Upper lobe of left lung (tissue), 6 donors: ENCODE measurements around the gene HOXA4. TPM values are rescaled to one million over a fixed set of nuclear protein-coding genes. Genes with fewer than 3 reads are reported as not detected.

Experiments
- ATAC-seq, 2 donors: fragments of 200-7000 bp; cut with Tn5 transposase; one replicate each; pipeline ENCODE4 v1.9.1; 2022; ENCODE audit warnings: mild to moderate bottlenecking in 2 of 2, moderate library complexity in 2 of 2; ENCODE audit not compliant: low FRiP score in 2 of 2
- DNase-seq, 2 donors: peaks; one replicate each; pipeline ENCODE4 v3.0.0-alpha.2; 2019 to 2020
- H3K27ac ChIP-seq, 4 donors: fragments of 200-600 bp; sonication (generic); one replicate each; pipeline ENCODE4 v1.5.1; 2016 to 2019
- H3K27me3 ChIP-seq, 4 donors: fragments of 200-600 bp; sonication (generic); one replicate each; pipeline ENCODE4 v1.5.1; 2017 to 2019
- H3K36me3 ChIP-seq, 4 donors: fragments of 200-600 bp; sonication (generic); one replicate each; pipeline ENCODE4 v1.5.1; 2016 to 2019
- H3K4me1 ChIP-seq, 4 donors: fragments of 200-600 bp; sonication (generic); one replicate each; pipeline ENCODE4 v1.5.1; 2018 to 2019
- H3K4me3 ChIP-seq, 4 donors: fragments of 200-600 bp; sonication (generic); one replicate each; pipeline ENCODE4 v1.5.1; 2017 to 2019; ENCODE audit warnings: mild to moderate bottlenecking in 2 of 4, moderate library complexity in 1 of 4
- H3K9me3 ChIP-seq, 4 donors: fragments of 200-600 bp; sonication (generic); one replicate each; pipeline ENCODE4 v1.5.1; 2018 to 2019
- CTCF ChIP-seq, 6 experiments: fragments of 450-650 bp in 4 of 6; fragments of 200-600 bp in 2 of 6; sonication (generic) in 2 of 6; IDR thresholded peaks; one replicate each; pipeline ENCODE4 v1.5.1; 2016 to 2019; ENCODE audit warnings: antibody characterized with exemption in 6 of 6
- EP300 ChIP-seq, 4 donors: sonication (generic); formaldehyde crosslinking; IDR thresholded peaks; one replicate each; pipeline ENCODE4 v1.5.1; 2017; ENCODE audit warnings: antibody characterized with exemption in 4 of 4, control low read depth in 2 of 4
- POLR2A ChIP-seq, 4 donors: fragments of 450-650 bp; IDR thresholded peaks; one replicate each; pipeline ENCODE4 v1.5.1; 2016 to 2017; ENCODE audit warnings: antibody characterized with exemption in 4 of 4, mild to moderate bottlenecking in 2 of 4
- POLR2AphosphoS5 ChIP-seq, 2 donors: sonication (generic); formaldehyde crosslinking; IDR thresholded peaks; one replicate each; pipeline ENCODE4 v1.5.1; 2017; ENCODE audit warnings: antibody characterized with exemption in 2 of 2
- WGBS, 2 donors: methylation state at CpG; one replicate each; pipeline ENCODE4 v1.1.5; 2017 to 2018; 5-methylcytosine and 5-hydroxymethylcytosine counted together
- total RNA-seq, 6 donors: library from RNA; depleted of rRNA in 4 of 6; stranded (reverse); fragments of >200 nt in 4 of 6; gene quantifications; one replicate each; pipeline versions ENCODE4 v1.1.0 to v1.2.1, GENCODE V29; 2016 to 2021
- donor health status: DM: no; HTN: no; CAD: no; lungs with moderate emphysema.
- donor health status: DM: no; HTN: yes; CAD: no; lungs with severe emphysema.

HOXA4 gene
- total RNA-seq, 6 donors from 2014 or later: 1.5 to 10.5 (median 6.2) TPM

- H3K27ac ChIP-seq: peak overlapping the region in 3 of 4 donors; percentile 62 to 82 (median 82)
- ATAC-seq (no peak), DNase-seq (peak; percentile 20 to 84)
- peak overlapping the region in 3 of 4 donors; percentile 44 to 59 (median 56) for H3K4me3 ChIP-seq
- no peaks in the 10 kb centered on the region for H3K36me3 ChIP-seq
- H3K27me3 ChIP-seq: peaks cover 0 to 82% (median 45%) of the 10 kb centered on the region in 4 donors
- no peaks in the 10 kb centered on the region for H3K9me3 ChIP-seq
- TF ChIP-seq POLR2AphosphoS5 (IDR thresholded peaks at IDR 0.05): no peak
- TF ChIP-seq CTCF (IDR thresholded peaks at IDR 0.05): no peak
- no peak for TF ChIP-seq EP300 (IDR thresholded peaks at IDR 0.05)
- no peak for TF ChIP-seq POLR2A (IDR thresholded peaks at IDR 0.05)
- peaks cover 36 to 58% (median 46%) of the 10 kb centered on the region in 4 donors for H3K4me1 ChIP-seq
- 35 to 46% methylated on average over 46 to 48 of the region's 48 CpGs for WGBS, 2 donors
These were observed 24.6 kb upstream of the HOXA4 start for GRCh38 chr7:27154901-27155815.

- whole genome bisulfite sequencing, 2 donors: 51 to 61% methylated on average over 9 to 10 of the region's 10 CpGs
- Histone ChIP-seq H3K36me3 (no peaks in the 10 kb centered on the region), H3K27me3 (peaks cover 0 to 84% (median 44%) of the 10 kb centered on the region in 4 donors), H3K9me3 (no peaks in the 10 kb centered on the region), H3K4me1 (peaks cover 35 to 56% (median 46%) of the 10 kb centered on the region in 4 donors), H3K4me3 (no peak overlapping the region), H3K27ac (no peak overlapping the region)
- DNase-seq (peak; percentile 13 to 48), ATAC-seq (no peak)
- TF ChIP-seq EP300 (IDR thresholded peaks at IDR 0.05): no peak
- TF ChIP-seq POLR2A (IDR thresholded peaks at IDR 0.05): no peak
- TF ChIP-seq CTCF (IDR thresholded peaks at IDR 0.05): no peak
- no peak for TF ChIP-seq POLR2AphosphoS5 (IDR thresholded peaks at IDR 0.05)
These were observed 23.8 kb upstream of the HOXA4 start for GRCh38 chr7:27154369-27154768.

- no peaks in the 10 kb centered on the region for H3K36me3 ChIP-seq
- peak in 1 of 2 donors; percentile 10 for DNase-seq
- no peaks in the 10 kb centered on the region for H3K9me3 ChIP-seq
- H3K4me3 ChIP-seq: no peak overlapping the region
- WGBS, 2 donors: 67 to 71% methylated on average over 3 of the region's 3 CpGs
- H3K4me1 ChIP-seq: peaks cover 35 to 56% (median 48%) of the 10 kb centered on the region in 4 donors
- no peak for ATAC-seq
- H3K27me3 ChIP-seq: peaks cover 0 to 79% (median 44%) of the 10 kb centered on the region in 4 donors
- TF ChIP-seq CTCF (IDR thresholded peaks at IDR 0.05) (no peak), EP300 (IDR thresholded peaks at IDR 0.05) (no peak), POLR2A (IDR thresholded peaks at IDR 0.05) (no peak), POLR2AphosphoS5 (IDR thresholded peaks at IDR 0.05) (no peak)
- no peak overlapping the region for H3K27ac ChIP-seq
These were observed 23.0 kb upstream of the HOXA4 start for GRCh38 chr7:27153526-27153925.

GRCh38 chr7:27152816-27153442, 22.4 kb upstream of the HOXA4 start:
- 21 to 63% methylated on average over 8 to 21 of the region's 22 CpGs for WGBS, 2 donors
- H3K4me1 ChIP-seq: peaks cover 38 to 60% (median 52%) of the 10 kb centered on the region in 4 donors

More at GRCh38 chr7:27152816-27153442, 22.4 kb upstream of the HOXA4 start:
- Histone ChIP-seq H3K9me3 (no peaks in the 10 kb centered on the region), H3K27me3 (peaks cover 0 to 80% (median 44%) of the 10 kb centered on the region in 4 donors), H3K36me3 (no peaks in the 10 kb centered on the region), H3K4me3 (peak overlapping the region in 2 of 4 donors; percentile 62 to 74), H3K27ac (peak overlapping the region; percentile 84 to 95 (median 88))
- DNase-seq: peak; percentile 19 to 56
- ATAC-seq: no peak
- TF ChIP-seq EP300 (IDR thresholded peaks at IDR 0.05) (no peak), POLR2A (IDR thresholded peaks at IDR 0.05) (no peak), POLR2AphosphoS5 (IDR thresholded peaks at IDR 0.05) (no peak), CTCF (IDR thresholded peaks at IDR 0.05) (no peak)
